ENCODE measurements around the gene ASMT.
"Not testable (repeated sequence)": the region's sequence is repeated elsewhere in the genome, so short reads cannot be mapped to it uniquely, and the experiment has no call there.

The ASMT gene, protein sequence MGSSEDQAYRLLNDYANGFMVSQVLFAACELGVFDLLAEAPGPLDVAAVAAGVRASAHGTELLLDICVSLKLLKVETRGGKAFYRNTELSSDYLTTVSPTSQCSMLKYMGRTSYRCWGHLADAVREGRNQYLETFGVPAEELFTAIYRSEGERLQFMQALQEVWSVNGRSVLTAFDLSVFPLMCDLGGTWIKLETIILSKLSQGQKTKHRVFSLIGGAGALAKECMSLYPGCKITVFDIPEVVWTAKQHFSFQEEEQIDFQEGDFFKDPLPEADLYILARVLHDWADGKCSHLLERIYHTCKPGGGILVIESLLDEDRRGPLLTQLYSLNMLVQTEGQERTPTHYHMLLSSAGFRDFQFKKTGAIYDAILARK

DNA sequence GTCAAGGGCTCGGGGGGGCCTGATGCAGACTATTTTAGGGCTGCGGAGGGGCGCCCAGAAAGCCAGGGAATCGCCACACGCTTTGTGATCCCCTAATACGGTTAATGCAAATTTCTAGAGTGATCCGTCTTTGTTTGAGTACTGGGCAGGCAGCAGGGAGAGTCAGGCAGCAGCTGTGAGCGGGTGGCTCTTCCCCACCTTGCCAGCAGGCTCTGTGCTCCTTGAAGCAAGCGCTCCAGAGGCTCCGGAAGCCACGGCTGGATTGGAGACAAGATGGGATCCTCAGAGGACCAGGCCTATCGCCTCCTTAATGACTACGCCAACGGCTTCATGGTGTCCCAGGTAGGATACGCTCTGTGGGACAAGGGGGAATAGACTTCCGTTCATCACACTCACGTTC lies at the start of gene ASMT:
ASMT (plus strand) TSS at position 133 of the 400 bp plus-strand sequence; CDS start at position 274, 141 bp downstream.
- no peak for DNase-seq

DNA sequence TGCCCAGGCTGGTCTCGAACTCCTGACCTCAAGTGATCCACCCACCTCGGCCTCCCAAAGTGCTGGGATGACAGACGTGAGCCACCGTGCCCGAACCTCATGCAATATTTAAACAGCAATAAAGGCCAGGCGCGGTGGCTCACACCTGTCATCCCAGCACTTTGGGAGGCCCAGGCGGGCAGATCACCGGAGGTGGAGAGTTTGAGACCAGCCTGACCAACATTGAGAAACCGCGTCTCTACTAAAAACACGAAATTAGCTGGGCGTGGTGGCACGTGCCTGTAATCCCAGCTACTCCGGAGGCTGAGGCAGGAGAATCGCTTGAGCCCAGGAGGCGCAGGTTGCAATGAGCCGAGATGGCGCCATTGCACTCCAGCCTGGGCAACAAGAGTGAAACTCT lies 40.7 kb upstream of the ASMT start:
- DNase-seq: not testable (repeated sequence)

DNA sequence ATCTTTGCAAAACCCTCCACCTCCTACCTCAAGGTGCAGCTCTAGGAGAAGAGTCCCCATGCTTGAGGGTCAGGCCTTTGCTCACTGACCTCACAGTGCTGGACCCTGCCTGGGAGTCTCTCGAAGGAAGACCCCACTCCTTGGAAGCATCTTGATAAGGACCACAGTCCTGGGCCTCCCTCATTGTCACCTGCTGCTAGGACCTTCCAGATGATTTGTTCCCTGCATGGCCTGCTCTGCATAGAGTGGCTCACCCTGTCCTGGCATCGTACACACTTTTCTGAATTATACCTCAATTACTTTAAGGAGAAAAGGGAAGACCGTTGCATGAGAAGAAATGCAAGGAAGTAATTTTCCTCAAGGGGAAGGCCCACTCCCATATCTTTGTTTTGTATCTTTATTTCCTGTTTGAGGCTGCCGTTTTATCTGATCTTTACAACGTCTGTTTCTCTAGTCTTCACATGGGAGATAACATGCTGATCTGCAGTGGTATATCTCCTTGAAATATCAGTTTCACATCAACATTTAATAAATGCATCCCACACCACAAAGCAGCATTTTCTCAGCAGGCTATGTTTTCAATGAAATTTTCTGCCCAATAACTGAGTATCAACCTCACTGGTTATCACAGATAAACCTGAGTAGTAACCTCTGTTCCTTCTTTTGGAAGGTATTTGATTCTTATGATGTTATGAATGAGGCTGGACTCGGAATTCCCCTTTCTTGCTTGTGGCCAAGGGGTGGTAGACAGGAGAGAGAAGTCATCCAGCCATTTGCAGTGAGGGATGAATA lies 38.5 kb upstream of the ASMT start:
- no peak for DNase-seq

DNA sequence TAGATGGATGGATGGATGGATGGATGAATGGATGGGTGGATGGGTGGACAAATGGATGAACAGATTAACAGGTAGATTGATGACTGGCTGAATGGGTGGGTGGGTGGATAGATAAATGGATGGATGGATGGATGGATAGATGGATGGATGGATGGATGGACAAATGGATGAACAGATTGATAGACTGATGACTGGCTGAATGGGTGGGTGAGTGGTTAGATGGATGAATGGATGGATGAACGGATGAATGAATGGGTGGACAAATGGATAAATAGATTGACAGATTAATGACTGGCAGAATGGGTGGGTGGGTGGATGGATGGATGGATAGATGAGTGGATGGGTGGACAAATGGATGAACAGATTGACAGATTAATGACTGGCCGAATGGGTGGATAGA lies 37.0 kb upstream of the ASMT start:
- DNase-seq: no peak

DNA sequence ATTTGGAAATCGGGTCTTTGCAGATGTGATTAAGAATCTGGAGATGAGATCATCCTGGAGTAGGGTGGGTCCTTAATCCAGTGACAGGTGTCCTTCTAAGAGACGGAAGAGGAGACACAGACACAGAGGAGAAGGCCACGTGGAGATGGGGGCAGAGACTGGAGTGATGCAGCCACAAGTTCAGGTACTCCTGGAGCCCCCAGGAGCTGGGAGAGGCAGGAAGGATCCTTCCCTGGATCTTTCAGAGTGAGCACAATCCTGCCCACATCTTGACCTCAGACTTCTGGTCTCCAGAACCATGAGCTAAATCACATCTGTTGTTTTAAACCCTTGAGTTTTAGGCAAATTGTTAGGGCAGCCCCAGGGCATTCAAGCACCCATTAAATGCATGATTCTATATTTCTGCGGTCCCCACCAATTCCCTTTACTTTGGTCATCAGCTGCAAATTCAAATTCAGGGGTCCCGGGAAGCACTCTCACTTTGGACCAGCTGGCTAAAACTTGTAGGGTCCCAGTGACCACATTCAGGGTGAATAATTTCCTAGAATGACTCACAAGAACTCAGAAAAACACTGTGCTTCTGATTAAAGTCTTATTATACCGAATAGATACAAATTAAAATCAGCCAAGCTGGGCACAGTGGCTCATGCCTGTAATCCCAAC lies 36.2 kb upstream of the ASMT start:
- DNase-seq: no peak

DNA sequence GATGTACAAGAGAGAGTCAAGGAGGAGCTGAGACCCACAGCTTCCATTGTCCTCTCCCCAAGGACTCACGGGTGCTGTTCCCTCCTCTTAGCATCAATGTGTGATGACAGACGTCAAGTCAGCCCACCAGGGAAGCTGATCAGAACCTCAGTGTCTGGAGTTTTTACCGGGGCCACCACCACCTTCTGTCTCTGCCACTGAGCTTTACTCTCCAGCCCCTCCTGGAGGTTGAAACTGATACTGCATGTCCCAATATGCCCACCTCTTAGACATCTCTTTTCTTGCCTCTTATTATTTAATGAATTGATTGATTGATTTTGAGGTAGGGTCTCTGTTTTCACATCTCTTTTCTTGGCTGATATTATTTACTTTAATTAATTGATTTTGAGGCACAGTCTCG lies 33.7 kb upstream of the ASMT start:
- DNase-seq: no peak

DNA sequence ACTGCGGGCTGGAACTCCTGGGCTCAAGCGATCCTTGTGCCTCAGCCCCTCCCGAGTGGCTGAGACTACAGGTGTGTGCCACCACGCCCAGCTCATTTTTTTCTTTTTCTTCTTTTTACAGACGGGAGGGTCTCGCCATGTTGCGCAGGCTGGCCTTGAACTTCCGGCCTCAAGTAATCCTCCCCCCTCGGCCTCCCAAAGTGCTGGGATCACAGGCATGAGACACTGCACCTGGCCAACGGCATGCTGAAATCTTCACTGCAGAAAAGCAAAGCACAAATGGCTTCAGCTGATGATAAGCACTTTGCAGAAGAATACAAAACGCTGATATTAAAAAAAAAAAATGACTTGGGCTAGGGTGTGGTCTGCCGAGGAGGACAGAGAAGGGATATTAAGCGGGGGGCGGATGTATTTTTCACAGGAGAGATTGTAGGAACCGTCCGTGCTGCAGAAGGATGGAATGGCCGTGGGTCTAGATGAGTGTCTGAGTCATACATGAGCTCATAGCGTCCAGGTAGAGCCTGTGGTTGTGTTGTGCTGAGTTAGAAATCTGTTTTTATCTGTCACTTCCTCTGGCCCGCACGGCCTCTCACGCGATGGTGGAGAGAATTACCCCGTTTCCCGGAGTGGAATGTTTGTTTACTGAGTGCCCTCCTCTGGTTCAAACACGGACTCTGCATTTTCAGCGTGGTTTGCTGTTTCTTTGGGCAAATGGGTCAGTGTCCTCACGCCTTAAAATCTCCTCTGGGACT lies 32.0 kb upstream of the ASMT start:
- no peak for DNase-seq

DNA sequence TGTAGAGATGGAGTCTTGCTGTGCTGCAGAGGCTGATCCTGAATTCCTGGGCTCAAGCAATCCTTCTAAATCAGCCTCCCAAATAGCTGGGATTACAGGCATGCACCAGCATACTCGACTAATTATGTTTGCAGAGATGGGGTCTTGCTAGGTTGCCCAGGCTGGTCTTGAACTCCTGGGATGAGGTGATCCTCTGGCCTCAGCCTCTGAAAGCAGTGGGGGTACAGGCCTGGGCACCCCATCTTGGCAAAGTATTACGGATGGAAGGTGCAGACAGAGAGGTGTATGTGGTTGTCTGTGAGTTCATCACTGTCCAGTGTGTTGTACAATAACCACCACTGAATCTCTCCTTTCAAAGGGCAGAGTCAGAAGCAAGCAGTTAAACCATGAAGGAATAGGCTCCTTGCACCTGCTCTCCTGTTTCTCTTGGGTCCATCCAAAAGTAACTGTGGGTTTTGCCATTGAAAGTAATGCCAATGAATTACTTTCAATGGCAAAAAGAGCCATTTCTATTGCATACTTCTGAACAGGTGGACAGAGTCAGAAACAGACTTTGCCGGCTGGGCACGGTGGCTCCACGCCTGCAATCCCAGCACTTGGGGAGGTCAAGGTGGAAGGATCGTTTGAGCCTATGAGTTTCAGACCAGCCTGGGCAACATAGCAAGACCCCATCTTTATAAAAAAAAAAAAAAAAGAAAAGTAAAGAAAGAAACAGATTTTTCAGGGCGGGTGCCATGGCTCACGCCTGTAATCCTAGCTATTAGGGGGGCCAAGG lies 30.4 kb upstream of the ASMT start:
- no peak for DNase-seq

DNA sequence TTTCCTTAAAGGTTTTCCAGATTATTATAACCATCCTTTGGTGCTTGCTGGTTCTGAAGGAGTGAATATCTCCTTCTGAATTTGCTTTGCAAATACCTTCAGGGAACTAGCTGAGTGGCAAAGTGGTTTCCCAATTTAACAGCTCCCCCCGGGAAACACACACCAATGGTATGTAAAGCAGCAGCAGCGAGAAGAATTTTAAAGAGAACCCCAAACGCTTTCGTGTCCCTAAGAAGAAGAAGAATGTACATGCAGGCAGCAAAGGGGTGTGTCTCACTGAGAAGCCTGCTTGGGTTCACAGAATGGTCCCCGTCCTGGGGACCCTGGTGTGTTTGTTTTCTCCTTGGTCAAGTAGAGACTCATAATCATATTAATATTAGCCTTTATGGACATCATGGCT lies 27.7 kb upstream of the ASMT start:
- DNase-seq: no peak

DNA sequence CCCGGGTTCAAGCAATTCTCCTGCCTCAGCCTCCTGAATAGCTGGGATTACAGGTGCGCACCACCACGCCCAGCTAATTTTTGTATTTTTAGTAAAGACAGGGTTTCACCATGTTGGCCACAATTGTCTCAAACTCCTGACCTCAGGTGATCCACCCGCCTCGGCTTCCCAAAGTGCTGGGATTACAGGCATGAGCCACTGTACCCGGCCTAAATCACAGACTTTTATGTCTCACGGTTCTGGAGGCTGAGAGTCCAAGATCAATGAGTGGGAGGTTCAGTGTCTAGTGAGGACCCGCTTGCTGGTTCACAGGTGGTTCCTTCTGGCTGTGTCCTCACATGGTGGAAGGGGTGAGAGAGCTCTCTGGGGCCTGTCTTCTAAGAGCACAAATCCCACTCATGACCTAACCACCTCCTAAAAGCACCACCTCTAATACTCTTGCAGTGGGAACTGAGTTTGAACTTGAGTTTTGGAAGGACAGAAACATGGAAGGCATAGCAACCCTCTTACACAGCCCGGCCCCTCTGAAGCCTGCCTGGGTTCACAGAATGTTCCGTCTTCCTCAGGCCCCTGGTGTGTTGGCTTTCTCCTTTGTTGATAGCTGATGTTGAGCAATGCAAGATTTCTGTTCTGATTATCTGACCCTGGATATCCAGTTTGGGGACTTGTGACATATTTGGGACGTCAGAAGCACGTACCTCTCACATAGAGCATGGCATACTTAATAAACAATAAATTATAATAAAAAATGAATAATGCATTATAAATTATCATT lies 25.3 kb upstream of the ASMT start:
- no peak for DNase-seq

DNA sequence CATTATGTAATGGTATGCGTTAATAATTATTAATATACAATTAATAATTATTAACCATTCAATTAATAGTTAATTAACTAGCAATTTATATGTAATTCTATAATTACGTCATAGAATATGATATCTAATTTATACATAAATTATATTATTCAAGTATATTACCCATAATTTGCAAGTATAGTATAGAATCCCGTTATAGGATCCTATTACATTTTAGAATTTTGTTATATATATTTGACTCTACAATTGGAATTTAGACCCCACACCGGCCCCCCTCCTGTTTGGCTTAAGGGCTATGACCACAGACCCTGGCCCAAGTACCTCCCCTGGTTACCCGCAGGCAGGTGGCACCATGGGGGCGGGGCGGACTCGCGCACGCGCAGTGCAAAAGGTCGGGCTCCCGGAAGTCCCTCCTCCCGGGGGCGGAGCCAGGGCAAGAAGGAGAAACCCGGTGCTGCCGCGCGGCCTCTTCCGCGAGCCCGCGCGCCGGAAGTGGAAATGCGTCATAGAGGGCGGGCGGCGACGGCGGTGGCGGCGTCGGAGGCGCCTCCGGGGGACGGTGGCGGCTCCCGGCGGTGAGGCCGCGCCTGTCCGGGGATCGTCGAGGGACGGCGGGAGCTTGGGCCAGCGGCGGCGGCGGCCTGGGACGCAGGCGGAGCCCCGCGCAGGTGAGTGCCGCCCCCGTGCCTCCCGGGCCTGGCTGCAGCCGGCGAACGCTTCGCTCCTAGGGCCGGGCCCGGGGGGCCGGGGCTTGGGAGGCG lies 23.6 kb upstream of the ASMT start, which contains the start of gene AKAP17A:
AKAP17A (plus strand) TSS at position 503 of the 761 bp plus-strand sequence. CDS start 1,859 bp downstream, outside the sequence.
- peak; percentile 69 to 83 for DNase-seq

DNA sequence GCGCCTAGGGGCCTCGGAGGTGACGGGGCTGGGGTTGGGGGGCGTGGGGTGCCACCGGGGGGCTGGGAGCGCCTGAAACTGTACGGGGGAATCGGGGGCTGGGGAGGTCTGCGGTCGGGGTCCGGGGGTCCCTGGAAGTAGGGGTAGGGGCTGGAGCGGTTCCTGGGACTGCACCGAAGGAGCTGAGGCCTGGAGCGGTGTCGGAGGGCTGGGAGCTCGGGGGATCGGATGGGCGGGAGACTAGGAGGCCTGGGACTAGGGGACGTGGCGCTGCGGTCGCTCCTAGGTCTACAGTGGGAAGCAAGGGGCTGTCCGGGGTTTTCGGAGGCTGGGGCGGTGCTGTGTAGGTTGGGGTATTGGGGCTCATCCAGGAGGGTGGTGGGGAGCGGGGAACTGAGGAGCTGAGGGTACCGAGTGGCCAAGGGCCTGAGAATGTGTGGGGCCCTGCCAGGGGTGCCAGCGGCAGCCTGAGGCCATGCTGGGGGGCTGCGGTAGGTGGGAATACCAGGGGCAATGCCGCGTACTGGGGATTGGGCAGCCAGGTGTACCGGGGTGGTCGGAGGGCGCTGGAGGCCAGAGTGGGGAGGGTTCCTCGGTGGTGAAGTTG lies 22.9 kb upstream of the ASMT start:
- DNase-seq: no peak

DNA sequence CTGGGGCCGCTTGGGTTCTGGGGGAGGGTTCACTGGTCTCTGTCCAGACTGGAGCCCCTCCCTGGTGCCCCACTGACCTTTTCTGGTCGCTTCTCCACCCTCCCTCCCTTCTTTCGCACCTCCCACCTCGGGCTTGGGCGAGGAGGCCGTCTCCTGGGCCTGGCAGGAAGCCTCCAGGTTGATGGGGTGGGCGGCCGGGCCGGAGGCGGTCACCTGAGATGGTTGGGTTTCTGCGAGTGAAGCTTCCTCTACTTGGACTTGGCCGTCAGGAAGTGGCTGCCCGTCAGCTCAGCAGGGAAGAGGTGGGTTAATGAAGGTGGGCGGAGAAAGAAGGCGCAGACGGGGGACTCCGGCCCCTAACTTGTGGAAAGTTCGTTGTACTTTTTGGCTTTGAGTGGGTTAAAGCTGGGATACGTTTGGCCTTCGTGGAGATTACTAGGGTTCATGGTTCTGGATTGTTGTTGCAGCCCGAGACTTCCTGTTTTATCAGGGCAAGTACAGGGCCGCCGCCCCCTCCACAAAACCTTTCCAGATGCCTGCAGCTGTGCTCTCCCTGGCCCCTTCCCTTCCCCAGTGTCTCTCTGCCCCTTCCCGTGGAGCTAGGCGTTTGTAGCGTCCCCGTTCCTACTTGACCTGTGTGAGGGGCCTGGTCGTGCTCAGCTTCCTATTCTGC lies 22.3 kb upstream of the ASMT start:
- DNase-seq: no peak

DNA sequence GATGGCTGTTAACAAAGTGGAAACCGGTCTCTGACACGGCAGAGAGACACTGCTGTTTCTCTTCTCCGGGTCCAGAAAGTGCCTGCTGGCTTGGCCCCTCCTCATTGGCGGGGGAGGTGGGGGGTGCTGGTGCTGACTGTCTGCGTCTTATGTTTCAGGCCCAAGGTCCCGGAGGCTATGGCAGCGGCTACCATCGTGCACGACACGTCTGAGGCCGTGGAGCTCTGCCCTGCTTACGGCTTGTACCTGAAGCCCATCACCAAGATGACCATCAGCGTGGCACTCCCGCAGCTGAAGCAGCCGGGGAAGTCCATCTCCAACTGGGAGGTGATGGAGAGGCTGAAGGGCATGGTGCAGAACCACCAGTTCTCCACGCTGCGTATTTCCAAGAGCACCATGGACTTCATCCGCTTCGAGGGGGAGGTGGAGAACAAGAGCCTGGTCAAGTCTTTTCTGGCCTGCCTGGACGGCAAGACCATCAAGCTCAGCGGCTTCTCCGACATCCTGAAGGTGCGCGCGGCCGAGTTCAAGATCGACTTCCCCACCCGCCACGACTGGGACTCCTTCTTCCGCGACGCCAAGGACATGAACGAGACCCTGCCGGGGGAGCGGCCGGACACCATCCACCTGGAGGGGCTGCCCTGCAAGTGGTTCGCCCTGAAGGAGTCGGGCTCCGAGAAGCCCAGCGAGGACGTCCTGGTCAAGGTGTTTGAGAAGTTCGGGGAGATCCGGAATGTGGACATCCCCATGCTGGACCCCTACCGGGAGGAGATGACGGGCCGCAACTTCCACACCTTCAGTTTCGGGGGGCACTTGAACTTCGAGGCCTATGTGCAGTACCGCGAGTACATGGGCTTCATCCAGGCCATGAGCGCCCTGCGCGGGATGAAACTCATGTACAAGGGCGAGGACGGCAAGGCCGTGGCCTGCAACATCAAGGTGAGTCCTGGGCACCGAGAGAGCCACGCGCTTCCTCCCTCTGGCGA lies 21.3 kb upstream of the ASMT start:
- DNase-seq: no peak

DNA sequence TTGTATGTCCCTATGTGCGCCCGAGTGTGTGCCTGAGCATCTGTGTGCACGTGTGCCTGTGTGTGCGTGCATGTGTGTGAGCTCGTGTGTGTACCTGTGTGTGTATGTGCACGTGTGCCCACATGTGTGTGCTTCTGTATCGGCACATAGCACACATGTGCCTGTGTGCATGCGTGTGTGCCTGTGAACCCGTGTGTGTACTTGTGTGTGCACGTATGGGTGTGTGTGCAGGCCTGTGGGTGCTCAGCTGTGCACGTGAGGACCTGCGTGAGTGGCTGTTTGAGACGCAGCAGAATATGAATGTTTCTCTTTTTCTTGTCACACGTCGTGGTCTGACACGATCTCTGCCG lies 19.2 kb upstream of the ASMT start:
- DNase-seq: no peak

DNA sequence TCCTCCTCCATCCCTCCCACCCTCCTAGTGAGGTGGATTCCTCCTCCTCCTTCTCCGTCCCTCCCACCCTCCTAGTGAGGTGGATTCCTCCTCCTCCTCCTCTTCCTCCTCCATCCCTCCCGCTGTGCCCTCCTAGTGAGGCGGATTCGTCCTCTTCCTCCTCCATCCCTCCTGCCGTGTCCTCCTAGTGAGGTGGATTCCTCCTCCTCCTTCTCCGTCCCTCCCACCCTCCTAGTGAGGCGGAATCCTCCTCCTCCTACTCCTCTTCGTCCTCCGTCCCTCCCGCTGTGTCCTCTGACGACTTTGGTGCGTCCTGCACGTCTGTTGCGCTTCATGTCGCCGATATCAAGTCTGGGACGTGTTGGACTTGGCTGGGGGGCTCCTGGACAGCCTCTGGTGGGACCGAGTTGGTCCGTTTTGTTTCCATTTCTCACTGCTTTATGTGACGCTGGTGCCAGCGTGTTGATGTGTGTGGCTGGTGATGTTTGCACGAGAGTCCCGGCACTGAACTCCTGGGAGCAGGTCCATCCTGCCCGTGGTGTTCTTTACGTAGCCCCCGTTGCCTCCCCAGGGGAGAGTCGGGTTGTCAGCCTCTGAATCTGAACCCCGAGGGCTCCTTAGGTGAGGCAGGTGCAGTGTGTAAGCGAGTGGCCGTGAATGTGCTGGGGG lies 18.0 kb upstream of the ASMT start:
- DNase-seq: no peak

DNA sequence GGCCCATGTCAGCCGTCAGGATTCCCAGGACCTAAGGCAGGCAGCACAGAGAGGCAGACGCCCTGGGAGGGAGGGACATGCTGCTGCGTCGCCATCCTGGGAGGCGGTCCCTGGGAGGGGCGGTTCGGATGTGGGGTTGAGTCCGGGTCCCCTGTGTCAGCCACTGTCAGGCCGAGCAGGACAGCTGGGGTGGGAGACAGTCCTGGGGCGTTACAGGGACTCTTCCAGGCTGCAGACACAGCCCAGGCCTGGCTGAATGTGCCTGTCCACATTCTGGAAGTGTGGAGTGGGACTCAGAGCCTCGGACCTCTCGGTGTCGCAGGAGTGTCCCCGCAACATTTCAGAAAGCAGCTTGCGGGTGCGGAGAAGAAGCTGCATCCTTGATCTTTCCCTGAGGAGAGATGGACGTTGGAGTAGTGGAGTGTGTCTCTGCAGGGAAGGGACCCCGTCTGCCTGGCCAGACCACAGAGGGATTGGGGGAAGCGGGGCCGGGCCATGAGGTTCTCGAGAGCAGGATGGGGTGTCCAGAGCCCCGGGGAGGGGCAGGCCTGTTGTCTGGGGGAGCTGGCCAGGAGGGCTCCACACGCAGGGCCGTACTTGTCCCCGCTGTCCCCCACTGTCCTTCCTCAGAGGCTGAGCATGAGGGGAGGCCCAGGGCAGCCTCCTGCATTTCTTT lies 17.4 kb upstream of the ASMT start:
- no peak for DNase-seq
